GM12878 (cell line): ENCODE data around the gene FNDC3B. TPM values are rescaled to one million over a fixed set of nuclear protein-coding genes. Genes with fewer than 3 reads are reported as not detected.

Source experiments
- ATAC-seq: fragments of 200-7000 bp; cut with Tn5 transposase; 3 replicates; pipeline ENCODE4 v1.9.1; 2020; ENCODE audit warnings: mild to moderate bottlenecking, moderate library complexity
- BruUV-seq: library from RNA; stranded (reverse); fragments of 400-500 nt; replicated peaks from 2 replicates; lab custom pipeline; 2021; lab: Mats Ljungman, UMichigan
- CTCF ChIA-PET: fragments of 300-600 bp; sonication (Branson Sonifier 250); formaldehyde crosslinking; extraction: SDS; loops from one replicate; lab custom pipeline; 2021; ENCODE audit warnings: inconsistent platforms; lab: Yijun Ruan, JAX
- POLR2A ChIA-PET: fragments of 350-600 bp; formaldehyde crosslinking; extraction: SDS; loops from one replicate; lab custom pipeline; 2021; ENCODE audit warnings: inconsistent platforms; lab: Charles Lee
- RAD21 ChIA-PET: fragments of 300-600 bp; sonication (Branson Sonifier 250); formaldehyde crosslinking; loops from one replicate; lab custom pipeline; 2023; ENCODE audit warnings: antibody characterized with exemption; ENCODE audit not compliant: unreplicated experiment; lab: Charles Lee
- SMC1A ChIA-PET: fragments of 300-600 bp; sonication (Branson Sonifier 250); formaldehyde crosslinking; loops from one replicate; lab custom pipeline; 2023; ENCODE audit not compliant: unreplicated experiment, uncharacterized antibody; lab: Charles Lee
- DNase-seq: peaks from one replicate; pipeline ENCODE4 v3.0.0-alpha.2; 2011; ENCODE audit warnings: low read depth, low spot score
- FAIRE-seq: peaks from 3 replicates; lab custom pipeline; 2011; peaks lifted over from hg19 to GRCh38; lab: Jason Lieb, UNC
- H2AFZ ChIP-seq: 2 replicates; pipeline ENCODE4 v1.6.0; 2011; ENCODE audit warnings: low read depth, low read length, control low read depth; ENCODE audit not compliant: control insufficient read depth
- H3K27ac ChIP-seq: 2 replicates; pipeline ENCODE4 v1.5.1; 2011; ENCODE audit warnings: control low read depth; ENCODE audit not compliant: control insufficient read depth, insufficient read depth
- H3K27me3 ChIP-seq, 2 experiments: replicated peaks in 1 of 2; 2 replicates each; pipeline versions ENCODE4 v1.6.0 to v1.6.1; 2011; ENCODE audit warnings: low read length in 1 of 2; ENCODE audit not compliant: control insufficient read depth in 2 of 2, insufficient read depth in 2 of 2
- H3K36me3 ChIP-seq, 2 experiments: 2 replicates each; pipeline ENCODE4 v1.5.1; 2011; ENCODE audit warnings: low read length in 1 of 2; ENCODE audit not compliant: control insufficient read depth in 2 of 2, insufficient read depth in 2 of 2
- H3K4me1 ChIP-seq: 2 replicates; pipeline ENCODE4 v1.6.1; 2011; ENCODE audit warnings: mild to moderate bottlenecking, low read length, moderate library complexity, mixed read lengths; ENCODE audit not compliant: control insufficient read depth, insufficient read depth
- H3K4me2 ChIP-seq: 2 replicates; pipeline ENCODE4 v1.6.0; 2011; ENCODE audit warnings: control low read depth; ENCODE audit not compliant: control insufficient read depth, insufficient read depth
- H3K4me3 ChIP-seq: fragments of 200-600 bp; sonication (generic); 2 replicates; pipeline ENCODE4 v1.5.1; 2016
- H3K79me2 ChIP-seq: 2 replicates; pipeline ENCODE4 v1.6.0; 2011; ENCODE audit warnings: low read length; ENCODE audit not compliant: control insufficient read depth, insufficient read depth
- H3K9ac ChIP-seq: 2 replicates; pipeline ENCODE4 v1.8.0; 2011; ENCODE audit warnings: low read length, control low read depth, mixed read lengths; ENCODE audit not compliant: control insufficient read depth, insufficient read depth
- H3K9me3 ChIP-seq: replicated peaks from 3 replicates; pipeline ENCODE4 v1.5.1; 2011; ENCODE audit warnings: mild to moderate bottlenecking, low read length; ENCODE audit not compliant: control insufficient read depth, insufficient read depth
- H4K20me1 ChIP-seq: 2 replicates; pipeline ENCODE4 v1.6.0; 2011; ENCODE audit not compliant: control insufficient read depth, insufficient read depth
- CBX5 ChIP-seq: sonication (generic); IDR thresholded peaks from 2 replicates; pipeline ENCODE4 v1.6.1; 2016; ENCODE audit warnings: low read depth, moderate library complexity, mild to moderate bottlenecking, inconsistent platforms
- FOXK2 ChIP-seq: fragments of 450-650 bp; IDR thresholded peaks from 2 replicates; pipeline ENCODE4 v1.6.1; 2017; ENCODE audit warnings: mild to moderate bottlenecking, moderate library complexity
- JUND ChIP-seq: IDR thresholded peaks from 2 replicates; pipeline ENCODE4 v1.6.1; 2012; ENCODE audit warnings: low read depth, mild to moderate bottlenecking, low read length, improper control_type of control experiment, moderate library complexity
- MEF2B ChIP-seq: fragments of 450-650 bp; IDR thresholded peaks from 2 replicates; pipeline ENCODE4 v1.6.1; 2018; ENCODE audit warnings: mild to moderate bottlenecking, moderate library complexity; ENCODE audit not compliant: partially characterized antibody, poor library complexity, severe bottlenecking
- MTA3 ChIP-seq: IDR thresholded peaks from 2 replicates; pipeline ENCODE4 v1.6.1; 2012; ENCODE audit warnings: low read length, inconsistent platforms, borderline replicate concordance
- MXI1 ChIP-seq: fragments of 150-350 bp; IDR thresholded peaks from 2 replicates; pipeline ENCODE4 v1.6.1; 2011; ENCODE audit warnings: low read depth, mild to moderate bottlenecking, inconsistent platforms, low read length, improper control_type of control experiment
- NR2F1 ChIP-seq: fragments of 450-650 bp; conservative IDR thresholded peaks from 2 replicates; pipeline ENCODE4 v1.6.1; 2017; ENCODE audit warnings: mild to moderate bottlenecking
- PAX5 ChIP-seq: IDR thresholded peaks from 2 replicates; pipeline ENCODE4 v1.6.1; 2011; ENCODE audit warnings: low read depth, low read length, borderline replicate concordance
- PAX8 ChIP-seq: fragments of 450-650 bp; IDR thresholded peaks from 2 replicates; pipeline ENCODE4 v1.6.1; 2017; ENCODE audit warnings: mild to moderate bottlenecking, moderate library complexity
- RCOR1 ChIP-seq: conservative IDR thresholded peaks from 2 replicates; pipeline ENCODE4 v1.6.1; 2012; ENCODE audit warnings: low read depth, low read length, improper control_type of control experiment
- SIN3A ChIP-seq: IDR thresholded peaks from 2 replicates; pipeline ENCODE4 v1.6.1; 2012; ENCODE audit warnings: low read depth, low read length, improper control_type of control experiment
- SREBF2 ChIP-seq: IDR thresholded peaks from 2 replicates; pipeline ENCODE4 v1.6.1; 2012; ENCODE audit warnings: mild to moderate bottlenecking, low read length
- TAF1 ChIP-seq: IDR thresholded peaks from 2 replicates; pipeline ENCODE4 v1.6.1; 2011; ENCODE audit warnings: mild to moderate bottlenecking, low read depth, low read length, borderline replicate concordance
- WGBS: methylation state at CpG from one replicate; pipeline ENCODE4 v1.1.6; 2016; ENCODE audit warnings: low lambda C conversion rate; ENCODE audit not compliant: insufficient replicate concordance, insufficient coverage; ENCODE audit errors: missing lambda C conversion rate; 5-methylcytosine and 5-hydroxymethylcytosine counted together
- in situ Hi-C: fragments of 300-500 bp; cut with MboI; formaldehyde crosslinking; loops from 9 replicates; pipeline ENCODE4 v1.14.3; 2018; ENCODE audit warnings: mixed read lengths
- intact Hi-C: fragments of 100-400 bp; cut with micrococcal nuclease; formaldehyde crosslinking; loops from one replicate; pipeline ENCODE4 v1.14.2; 2022; ENCODE audit not compliant: unreplicated experiment
- polyA plus RNA-seq, 11 experiments: library from polyadenylated mRNA; depleted of rRNA in 4 of 11; unstranded in 6 of 11; stranded (reverse) in 5 of 11; fragments of >200 nt; fragmentation: Nextera tagmentation in 4 of 11; fragmentation: Illumina TruSeq in 1 of 11; extraction: Ambion mirVana in 4 of 11; extraction: Trizol in 1 of 11; gene quantifications; 1 replicate in 1 of 11; 2 replicates in 10 of 11; pipeline versions ENCODE4 v1.2.1 to v1.2.3, GENCODE V29; 2011 to 2016; ENCODE audit warnings: inconsistent platforms in 2 of 11, missing spikeins in 2 of 11, low read depth in 1 of 11
- total RNA-seq, 4 experiments: library from RNA; depleted of rRNA in 3 of 4; stranded (reverse); fragments of >200 nt in 3 of 4; fragmentation: Illumina TruSeq in 1 of 4; extraction: Trizol in 1 of 4; gene quantifications; 2 replicates each; pipeline versions ENCODE4 v1.2.1 to v1.2.3, GENCODE V29; 2013 to 2021
- TF ChIP-seq, protein P1 (sequence below): fragments of 450-650 bp; IDR thresholded peaks from 2 replicates; pipeline ENCODE4 v1.6.1; 2017; ENCODE audit warnings: mild to moderate bottlenecking, moderate library complexity
- TF ChIP-seq, protein P2 (sequence below): IDR thresholded peaks from 2 replicates; pipeline ENCODE4 v1.6.1; 2011; ENCODE audit warnings: low read depth, low read length, improper control_type of control experiment, borderline replicate concordance
- TF ChIP-seq, protein P3 (sequence below): IDR thresholded peaks from 2 replicates; pipeline ENCODE4 v1.6.1; 2012; ENCODE audit warnings: low read depth, low read length, improper control_type of control experiment

FNDC3B gene
- total and polyA plus RNA-seq, 10 of the 15 experiments (the other 5 are each of a cell fraction or from before 2014, with no cell fraction given), result 7.9 to 35.0 (median 18.5) TPM

DNA sequence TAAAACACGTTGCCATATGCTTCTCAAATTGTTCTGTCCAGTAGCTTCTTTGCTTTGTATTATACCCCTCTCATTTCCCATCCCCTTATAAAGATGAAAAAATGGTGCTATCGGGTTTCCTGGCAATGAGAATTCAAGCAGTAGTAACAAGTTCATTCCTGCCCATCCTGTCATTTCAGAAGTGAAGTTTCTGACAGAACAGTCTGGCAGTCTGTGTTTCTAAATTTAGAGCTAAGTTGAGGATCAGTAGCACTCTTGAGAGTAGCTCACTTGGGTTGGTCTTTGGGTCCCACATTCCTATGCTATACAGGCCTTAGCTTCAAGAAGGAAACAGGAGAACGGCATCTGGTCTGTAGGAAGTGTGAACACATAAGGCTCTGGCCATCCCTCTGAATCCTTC is 274.3 kb downstream of the FNDC3B start (continued):
- no peak for TF ChIP-seq TAF1
- no peak for TF ChIP-seq FOXK2
- TF ChIP-seq, protein P1, sequence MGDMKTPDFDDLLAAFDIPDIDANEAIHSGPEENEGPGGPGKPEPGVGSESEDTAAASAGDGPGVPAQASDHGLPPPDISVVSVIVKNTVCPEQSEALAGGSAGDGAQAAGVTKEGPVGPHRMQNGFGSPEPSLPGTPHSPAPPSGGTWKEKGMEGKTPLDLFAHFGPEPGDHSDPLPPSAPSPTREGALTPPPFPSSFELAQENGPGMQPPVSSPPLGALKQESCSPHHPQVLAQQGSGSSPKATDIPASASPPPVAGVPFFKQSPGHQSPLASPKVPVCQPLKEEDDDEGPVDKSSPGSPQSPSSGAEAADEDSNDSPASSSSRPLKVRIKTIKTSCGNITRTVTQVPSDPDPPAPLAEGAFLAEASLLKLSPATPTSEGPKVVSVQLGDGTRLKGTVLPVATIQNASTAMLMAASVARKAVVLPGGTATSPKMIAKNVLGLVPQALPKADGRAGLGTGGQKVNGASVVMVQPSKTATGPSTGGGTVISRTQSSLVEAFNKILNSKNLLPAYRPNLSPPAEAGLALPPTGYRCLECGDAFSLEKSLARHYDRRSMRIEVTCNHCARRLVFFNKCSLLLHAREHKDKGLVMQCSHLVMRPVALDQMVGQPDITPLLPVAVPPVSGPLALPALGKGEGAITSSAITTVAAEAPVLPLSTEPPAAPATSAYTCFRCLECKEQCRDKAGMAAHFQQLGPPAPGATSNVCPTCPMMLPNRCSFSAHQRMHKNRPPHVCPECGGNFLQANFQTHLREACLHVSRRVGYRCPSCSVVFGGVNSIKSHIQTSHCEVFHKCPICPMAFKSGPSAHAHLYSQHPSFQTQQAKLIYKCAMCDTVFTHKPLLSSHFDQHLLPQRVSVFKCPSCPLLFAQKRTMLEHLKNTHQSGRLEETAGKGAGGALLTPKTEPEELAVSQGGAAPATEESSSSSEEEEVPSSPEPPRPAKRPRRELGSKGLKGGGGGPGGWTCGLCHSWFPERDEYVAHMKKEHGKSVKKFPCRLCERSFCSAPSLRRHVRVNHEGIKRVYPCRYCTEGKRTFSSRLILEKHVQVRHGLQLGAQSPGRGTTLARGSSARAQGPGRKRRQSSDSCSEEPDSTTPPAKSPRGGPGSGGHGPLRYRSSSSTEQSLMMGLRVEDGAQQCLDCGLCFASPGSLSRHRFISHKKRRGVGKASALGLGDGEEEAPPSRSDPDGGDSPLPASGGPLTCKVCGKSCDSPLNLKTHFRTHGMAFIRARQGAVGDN, result no peak
- no peak for TF ChIP-seq SIN3A
- TF ChIP-seq, protein P2, sequence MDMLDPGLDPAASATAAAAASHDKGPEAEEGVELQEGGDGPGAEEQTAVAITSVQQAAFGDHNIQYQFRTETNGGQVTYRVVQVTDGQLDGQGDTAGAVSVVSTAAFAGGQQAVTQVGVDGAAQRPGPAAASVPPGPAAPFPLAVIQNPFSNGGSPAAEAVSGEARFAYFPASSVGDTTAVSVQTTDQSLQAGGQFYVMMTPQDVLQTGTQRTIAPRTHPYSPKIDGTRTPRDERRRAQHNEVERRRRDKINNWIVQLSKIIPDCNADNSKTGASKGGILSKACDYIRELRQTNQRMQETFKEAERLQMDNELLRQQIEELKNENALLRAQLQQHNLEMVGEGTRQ, result no peak
- TF ChIP-seq MTA3, result no peak

DNA sequence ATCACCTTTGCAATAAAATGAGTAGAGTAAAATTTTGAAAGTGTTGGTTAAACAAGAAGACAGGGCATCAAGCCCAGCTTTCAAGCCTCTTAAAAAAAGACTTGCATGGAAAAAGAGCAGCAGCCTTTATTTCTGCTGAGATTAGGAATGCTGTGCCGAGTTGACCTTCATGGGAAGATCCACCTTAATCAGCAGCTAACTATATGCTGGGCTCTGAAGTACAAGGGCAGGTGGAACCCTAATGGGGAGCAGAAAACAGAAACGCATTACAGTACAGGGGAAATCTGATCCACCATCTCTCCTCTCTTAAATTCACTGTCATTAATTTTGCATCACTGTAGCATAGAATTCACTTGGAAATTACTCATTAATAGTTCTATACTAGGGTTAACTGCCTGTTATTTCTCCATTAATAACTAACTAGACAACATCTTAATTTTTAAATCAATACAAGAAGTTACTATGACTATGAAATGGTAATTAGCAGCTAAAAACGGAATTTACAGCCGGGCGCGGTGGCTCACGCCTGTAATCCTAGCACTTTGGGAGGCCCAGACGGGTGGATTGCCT is 275.3 kb downstream of the FNDC3B start:
- ChIA-PET SMC1A (no interaction called here), CTCF (interaction anchor here (1.2 to 2.8 kb wide), 3 partner anchors 16 to 27 kb away, joined by 3 to 14 read pairs (median 7); no protein-coding TSS in a partner anchor), POLR2A (no interaction called here), RAD21 (no interaction called here)
- Histone ChIP-seq H3K36me3 (peaks cover 7 to 33% of the 10 kb centered on the region in 2 experiments), H3K4me1 (peaks cover 10% of the 10 kb centered on the region), H3K79me2 (no peaks in the 10 kb centered on the region), H4K20me1 (no peaks in the 10 kb centered on the region), H2AFZ (no peak overlapping the region), H3K4me2 (no peak overlapping the region), H3K9ac (no peak overlapping the region), H3K27ac (no peak overlapping the region), H3K27me3 (no peaks in the 10 kb centered on the region), H3K9me3 (no peaks in the 10 kb centered on the region), H3K4me3 (no peak overlapping the region)
- TF ChIP-seq SREBF2, result no peak
- no peak for TF ChIP-seq JUND
- TF ChIP-seq PAX5, result no peak
- no peak for TF ChIP-seq NR2F1
- TF ChIP-seq CBX5, result no peak
- TF ChIP-seq PAX8, result no peak
- TF ChIP-seq MEF2B, result no peak
- TF ChIP-seq RCOR1, result no peak
- TF ChIP-seq MXI1, result no peak
- TF ChIP-seq SIN3A, result no peak
- TF ChIP-seq, protein P3, sequence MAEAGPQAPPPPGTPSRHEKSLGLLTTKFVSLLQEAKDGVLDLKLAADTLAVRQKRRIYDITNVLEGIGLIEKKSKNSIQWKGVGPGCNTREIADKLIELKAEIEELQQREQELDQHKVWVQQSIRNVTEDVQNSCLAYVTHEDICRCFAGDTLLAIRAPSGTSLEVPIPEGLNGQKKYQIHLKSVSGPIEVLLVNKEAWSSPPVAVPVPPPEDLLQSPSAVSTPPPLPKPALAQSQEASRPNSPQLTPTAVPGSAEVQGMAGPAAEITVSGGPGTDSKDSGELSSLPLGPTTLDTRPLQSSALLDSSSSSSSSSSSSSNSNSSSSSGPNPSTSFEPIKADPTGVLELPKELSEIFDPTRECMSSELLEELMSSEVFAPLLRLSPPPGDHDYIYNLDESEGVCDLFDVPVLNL, result no peak
- no peak for DNase-seq
- FAIRE-seq, result no peak
- intact Hi-C loops, result loop anchor here (5.0 kb wide), 2 partner anchors 132 to 277 kb away; partner anchors contain the start of gene FNDC3B
- ATAC-seq, result no peak
- WGBS, result 95% methylated on average over 8 of the region's 8 CpGs
- in situ Hi-C loops, result no loop called here
- no TSS peak for BruUV-seq
